Breast epithelium (tissue), 4 donors: ENCODE data around the gene ABR. TPM values are rescaled to one million over a fixed set of nuclear protein-coding genes. Genes with fewer than 3 reads are reported as not detected.
A peak's percentile ranks its signal among the peaks of the same experiment; 100 is the strongest.

Experiments used
- DNase-seq, 2 donors: peaks; one replicate each; pipeline ENCODE4 v3.0.0-alpha.2; 2019; ENCODE audit warnings: low spot score in 2 of 2
- H3K27ac ChIP-seq, 2 donors: fragments of 200-600 bp; sonication (generic) in 1 of 2; one replicate each; pipeline ENCODE4 v1.5.1; 2016 to 2019; ENCODE audit warnings: mild to moderate bottlenecking in 1 of 2
- H3K27me3 ChIP-seq, 2 donors: fragments of 200-600 bp; sonication (generic) in 1 of 2; one replicate each; pipeline versions ENCODE4 v1.5.1 to v1.6.0; 2017 to 2019; ENCODE audit warnings: control low read depth in 1 of 2, mild to moderate bottlenecking in 1 of 2
- H3K36me3 ChIP-seq: fragments of 200-600 bp; one replicate; pipeline ENCODE4 v1.5.1; 2019
- H3K4me1 ChIP-seq, 2 donors: fragments of 200-600 bp; sonication (generic); one replicate each; pipeline ENCODE4 v1.5.1; 2016 to 2019; ENCODE audit warnings: control low read depth in 1 of 2
- H3K4me3 ChIP-seq, 3 donors: fragments of 200-600 bp; sonication (generic); 1 replicate in 2 of 3; 2 replicates in 1 of 3; pipeline ENCODE4 v1.5.1; 2016 to 2019; ENCODE audit warnings: mild to moderate bottlenecking in 3 of 3, moderate library complexity in 2 of 3
- H3K9me3 ChIP-seq, 2 donors: fragments of 200-600 bp; sonication (generic) in 1 of 2; one replicate each; pipeline ENCODE4 v1.5.1; 2016 to 2019; ENCODE audit warnings: control low read depth in 1 of 2
- POLR2A ChIP-seq: fragments of 450-650 bp; IDR thresholded peaks from one replicate; pipeline ENCODE4 v1.6.1; 2016; ENCODE audit warnings: antibody characterized with exemption, mild to moderate bottlenecking, moderate library complexity
- POLR2AphosphoS5 ChIP-seq, 3 donors: sonication (generic); formaldehyde crosslinking; IDR thresholded peaks; one replicate each; pipeline ENCODE4 v1.6.1; 2017; ENCODE audit warnings: antibody characterized with exemption in 3 of 3
- intact Hi-C: fragments of 100-400 bp; cut with DNase I; formaldehyde crosslinking; loops from one replicate; pipeline ENCODE4 v1.15.1; 2023; ENCODE audit warnings: low total_unique reads
- total RNA-seq, 3 donors: library from RNA; depleted of rRNA; stranded (reverse); fragments of >200 nt; gene quantifications; one replicate each; pipeline ENCODE4 v1.1.0, GENCODE V29; 2016
- TF ChIP-seq, protein P1 (sequence below), 3 donors: fragments of 450-650 bp; IDR thresholded peaks; one replicate each; pipeline ENCODE4 v1.5.1; 2016 to 2017; ENCODE audit warnings: antibody characterized with exemption in 3 of 3, mild to moderate bottlenecking in 3 of 3, moderate library complexity in 3 of 3

The ABR gene
- total RNA-seq, 3 donors from 2014 or later: 63.5 to 77.0 (median 75.0) TPM

DNA sequence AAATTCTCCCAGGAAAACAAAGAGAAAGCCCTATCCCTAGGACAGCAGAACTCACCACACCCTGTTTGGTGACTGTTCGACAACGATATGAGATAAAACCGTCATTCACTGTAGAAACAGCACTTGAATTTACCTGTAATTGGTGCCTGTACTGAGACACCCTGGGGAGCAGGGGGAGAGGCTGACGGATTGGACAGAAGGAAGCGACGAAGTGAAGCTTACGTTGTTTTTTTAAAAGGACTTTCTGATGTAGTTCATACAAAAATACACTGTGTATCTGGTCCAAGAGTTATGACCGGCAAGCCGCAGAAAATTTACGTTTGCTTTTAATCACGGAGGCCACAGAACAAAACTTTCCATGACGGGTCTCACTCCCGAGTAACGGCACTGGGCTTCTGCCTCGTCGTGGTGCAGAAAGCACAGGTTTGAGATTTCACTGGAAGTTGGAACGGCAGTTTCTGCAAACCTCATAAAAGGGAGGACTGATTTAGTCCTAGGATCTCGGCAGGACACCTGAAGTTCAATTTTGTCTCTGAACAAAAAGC is 209.9 kb downstream of the ABR start:
- H3K27ac ChIP-seq: no peak overlapping the region

DNA sequence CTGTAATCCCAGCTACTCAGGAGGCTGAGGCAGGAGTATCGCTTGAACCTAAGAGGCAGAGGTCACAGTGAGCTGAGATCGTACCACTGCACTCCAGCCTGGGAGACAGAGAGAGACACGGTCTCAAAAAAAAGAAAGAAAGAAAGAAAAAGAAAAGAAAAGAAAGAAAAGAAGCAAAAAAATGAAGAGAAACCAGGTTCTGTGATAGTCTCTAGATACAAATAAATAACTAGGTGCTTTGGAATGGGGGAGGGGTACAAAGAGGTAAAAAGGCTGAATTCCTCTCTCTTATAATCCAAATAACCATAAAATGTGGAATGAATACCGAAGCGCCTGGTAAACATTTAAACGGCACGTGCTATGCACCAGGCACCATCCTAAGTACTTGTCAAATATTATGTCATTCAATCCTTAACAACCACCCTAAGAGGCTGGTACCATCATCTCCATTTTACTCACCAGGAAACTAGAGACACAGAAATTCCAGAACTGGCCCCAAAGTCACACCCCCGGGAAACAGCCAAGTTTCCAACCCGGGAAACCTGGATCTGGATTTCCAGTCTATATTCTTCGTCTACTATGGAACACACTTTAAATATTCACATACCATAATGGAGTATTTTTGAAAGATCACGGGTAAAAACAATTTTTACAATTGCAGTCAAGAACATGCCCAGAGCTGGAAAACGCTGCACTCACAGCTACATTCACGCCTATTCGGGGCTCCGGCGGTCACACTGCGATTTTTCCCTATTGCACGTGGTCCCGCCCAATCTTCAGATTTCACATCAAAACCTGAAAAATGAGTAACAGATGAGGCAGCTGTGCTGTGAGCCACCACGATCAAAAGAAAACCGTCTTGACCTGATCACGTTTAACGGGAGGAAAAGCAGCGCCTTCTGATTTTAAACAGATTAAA is 210.7 kb downstream of the ABR start:
- TF ChIP-seq POLR2AphosphoS5 (IDR thresholded peaks at IDR 0.05) (no peak), POLR2A (no peak)
- TF ChIP-seq, protein P1, sequence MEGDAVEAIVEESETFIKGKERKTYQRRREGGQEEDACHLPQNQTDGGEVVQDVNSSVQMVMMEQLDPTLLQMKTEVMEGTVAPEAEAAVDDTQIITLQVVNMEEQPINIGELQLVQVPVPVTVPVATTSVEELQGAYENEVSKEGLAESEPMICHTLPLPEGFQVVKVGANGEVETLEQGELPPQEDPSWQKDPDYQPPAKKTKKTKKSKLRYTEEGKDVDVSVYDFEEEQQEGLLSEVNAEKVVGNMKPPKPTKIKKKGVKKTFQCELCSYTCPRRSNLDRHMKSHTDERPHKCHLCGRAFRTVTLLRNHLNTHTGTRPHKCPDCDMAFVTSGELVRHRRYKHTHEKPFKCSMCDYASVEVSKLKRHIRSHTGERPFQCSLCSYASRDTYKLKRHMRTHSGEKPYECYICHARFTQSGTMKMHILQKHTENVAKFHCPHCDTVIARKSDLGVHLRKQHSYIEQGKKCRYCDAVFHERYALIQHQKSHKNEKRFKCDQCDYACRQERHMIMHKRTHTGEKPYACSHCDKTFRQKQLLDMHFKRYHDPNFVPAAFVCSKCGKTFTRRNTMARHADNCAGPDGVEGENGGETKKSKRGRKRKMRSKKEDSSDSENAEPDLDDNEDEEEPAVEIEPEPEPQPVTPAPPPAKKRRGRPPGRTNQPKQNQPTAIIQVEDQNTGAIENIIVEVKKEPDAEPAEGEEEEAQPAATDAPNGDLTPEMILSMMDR (IDR thresholded peaks at IDR 0.05): no peak
- peak overlapping the region in 1 of 3 donors; percentile 3 for H3K4me3 ChIP-seq
- H3K4me1 ChIP-seq: no peaks in the 10 kb centered on the region
- H3K9me3 ChIP-seq: no peaks in the 10 kb centered on the region
- no peak for DNase-seq
- H3K27me3 ChIP-seq: no peaks in the 10 kb centered on the region
- intact Hi-C loops: no loop called here
- no peaks in the 10 kb centered on the region for H3K36me3 ChIP-seq
- no peak overlapping the region for H3K27ac ChIP-seq

More for the DNA sequence above, 209.9 kb downstream of the ABR start:
- intact Hi-C loops: no loop called here
- Histone ChIP-seq H3K9me3 (no peaks in the 10 kb centered on the region), H3K4me3 (peak overlapping the region in 2 of 3 donors; percentile 3 to 7), H3K4me1 (no peaks in the 10 kb centered on the region), H3K36me3 (no peaks in the 10 kb centered on the region), H3K27me3 (no peaks in the 10 kb centered on the region)
- no peak for DNase-seq
- TF ChIP-seq, protein P1 (IDR thresholded peaks at IDR 0.05): no peak
- TF ChIP-seq POLR2AphosphoS5 (IDR thresholded peaks at IDR 0.05): no peak
- no peak for TF ChIP-seq POLR2A

DNA sequence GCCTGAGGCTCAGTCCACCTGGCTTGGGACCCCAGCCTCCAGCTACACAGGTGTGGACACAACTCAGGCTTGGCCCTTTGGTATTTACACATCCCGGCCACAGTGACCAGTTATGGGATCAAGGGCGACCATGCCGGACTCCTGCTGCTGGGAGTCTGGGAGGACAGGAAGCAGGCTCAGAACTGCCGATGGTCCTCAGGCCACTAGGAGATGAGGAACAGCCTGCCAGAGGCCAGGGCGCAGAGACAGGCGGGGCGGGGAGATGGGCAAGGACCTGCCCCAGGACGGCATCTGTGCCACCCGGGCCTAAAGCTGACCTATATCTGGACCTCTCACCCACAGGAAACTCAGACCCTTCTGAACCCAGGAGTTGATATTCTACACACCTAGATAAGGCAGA is 212.7 kb downstream of the ABR start:
- Histone ChIP-seq H3K4me1 (no peaks in the 10 kb centered on the region), H3K36me3 (no peaks in the 10 kb centered on the region), H3K27me3 (no peaks in the 10 kb centered on the region), H3K9me3 (no peaks in the 10 kb centered on the region), H3K27ac (no peak overlapping the region), H3K4me3 (no peak overlapping the region)
- TF ChIP-seq POLR2AphosphoS5 (IDR thresholded peaks at IDR 0.05) (no peak), POLR2A (no peak)
- TF ChIP-seq, protein P1 (IDR thresholded peaks at IDR 0.05): no peak
- intact Hi-C loops: no loop called here
- no peak for DNase-seq

DNA sequence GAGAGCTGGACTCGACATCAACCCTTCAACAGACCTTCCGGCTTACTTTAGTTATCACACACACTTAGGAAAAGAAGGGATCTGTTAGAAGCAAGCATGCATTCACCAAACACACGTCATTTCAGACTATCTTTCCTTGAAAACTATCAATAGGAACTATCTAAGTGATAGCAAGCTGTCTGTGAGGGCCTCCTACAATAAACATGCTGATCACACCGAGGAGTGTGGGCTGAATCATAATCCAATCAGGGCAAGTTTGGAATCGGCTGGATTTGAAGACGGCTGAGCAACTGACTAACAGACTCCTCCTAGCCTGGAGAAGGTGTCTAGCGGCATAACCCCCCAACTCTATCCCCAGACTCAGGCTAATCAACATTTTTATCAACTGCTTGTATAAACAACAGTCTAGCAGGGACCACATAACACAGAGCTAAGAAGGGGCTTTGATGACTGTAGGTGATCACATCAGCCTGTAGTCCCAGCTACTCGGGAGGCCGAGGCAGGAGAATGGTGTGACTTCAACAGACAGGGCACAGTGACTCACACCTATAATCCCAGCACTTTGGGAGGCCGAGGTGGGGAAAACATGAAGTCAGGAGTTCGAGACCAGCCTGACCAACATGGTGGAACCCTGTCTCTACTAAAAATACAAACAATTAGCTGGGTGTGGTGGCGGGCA is 214.3 kb downstream of the ABR start:
- Histone ChIP-seq H3K4me1 (no peaks in the 10 kb centered on the region), H3K27ac (no peak overlapping the region), H3K27me3 (no peaks in the 10 kb centered on the region), H3K9me3 (no peaks in the 10 kb centered on the region), H3K4me3 (no peak overlapping the region), H3K36me3 (no peaks in the 10 kb centered on the region)
- intact Hi-C loops: no loop called here
- no peak for DNase-seq
- TF ChIP-seq POLR2A: no peak
- no peak for TF ChIP-seq POLR2AphosphoS5 (IDR thresholded peaks at IDR 0.05)
- TF ChIP-seq, protein P1 (IDR thresholded peaks at IDR 0.05): no peak
